IPS-NIHi7 (cell line): ENCODE measurements around the gene PREPL.
A peak's percentile ranks its signal among the peaks of the same experiment; 100 is the strongest.

Experiments used
- DNase-seq: peaks from one replicate; pipeline ENCODE4 v3.0.0; 2012; ENCODE audit warnings: mixed read lengths; ENCODE audit errors: extremely low spot score

PREPL gene

GRCh38 chr2:44295633-44296359 lies 65.5 kb downstream of the PREPL start:
- DNase-seq: peak; percentile 37

- no peak for DNase-seq
These were observed 66.2 kb downstream of the PREPL start for GRCh38 chr2:44295113-44295512.

- peak; percentile 65 for DNase-seq
These were observed 69.7 kb downstream of the PREPL start for GRCh38 chr2:44291281-44292248.

- DNase-seq: no peak
These were observed 71.0 kb downstream of the PREPL start for GRCh38 chr2:44290261-44290660.

GRCh38 chr2:44286884-44287638 lies 74.2 kb downstream of the PREPL start:
- no peak for DNase-seq

GRCh38 chr2:44286119-44286883 lies 75.0 kb downstream of the PREPL start:
- DNase-seq: no peak

GRCh38 chr2:44285174-44285573 lies 76.1 kb downstream of the PREPL start:
- DNase-seq: no peak

- DNase-seq: no peak
These were observed 78.1 kb downstream of the PREPL start for GRCh38 chr2:44283116-44283666.

- no peak for DNase-seq
These were observed 80.4 kb downstream of the PREPL start for GRCh38 chr2:44280869-44281268.

- no peak for DNase-seq
These were observed 83.8 kb downstream of the PREPL start for GRCh38 chr2:44277541-44277940.

GRCh38 chr2:44275927-44276303 lies 85.4 kb downstream of the PREPL start:
- DNase-seq: no peak

GRCh38 chr2:44273596-44273995 lies 87.7 kb downstream of the PREPL start:
- no peak for DNase-seq

GRCh38 chr2:44273076-44273475 lies 88.2 kb downstream of the PREPL start:
- DNase-seq: no peak

- DNase-seq: no peak
These were observed 90.0 kb downstream of the PREPL start for GRCh38 chr2:44271296-44271695.

- no peak for DNase-seq
These were observed 91.5 kb downstream of the PREPL start for GRCh38 chr2:44269831-44270230.

GRCh38 chr2:44267796-44268648 lies 93.3 kb downstream of the PREPL start:
- DNase-seq: no peak
